Measurements from ENCODE around the gene C16orf95.
A peak's percentile ranks its signal among the peaks of the same experiment; 100 is the strongest.
"Not testable (repeated sequence)": the region's sequence is repeated elsewhere in the genome, so short reads cannot be mapped to it uniquely, and the experiment has no call there.

Gene C16orf95

DNA sequence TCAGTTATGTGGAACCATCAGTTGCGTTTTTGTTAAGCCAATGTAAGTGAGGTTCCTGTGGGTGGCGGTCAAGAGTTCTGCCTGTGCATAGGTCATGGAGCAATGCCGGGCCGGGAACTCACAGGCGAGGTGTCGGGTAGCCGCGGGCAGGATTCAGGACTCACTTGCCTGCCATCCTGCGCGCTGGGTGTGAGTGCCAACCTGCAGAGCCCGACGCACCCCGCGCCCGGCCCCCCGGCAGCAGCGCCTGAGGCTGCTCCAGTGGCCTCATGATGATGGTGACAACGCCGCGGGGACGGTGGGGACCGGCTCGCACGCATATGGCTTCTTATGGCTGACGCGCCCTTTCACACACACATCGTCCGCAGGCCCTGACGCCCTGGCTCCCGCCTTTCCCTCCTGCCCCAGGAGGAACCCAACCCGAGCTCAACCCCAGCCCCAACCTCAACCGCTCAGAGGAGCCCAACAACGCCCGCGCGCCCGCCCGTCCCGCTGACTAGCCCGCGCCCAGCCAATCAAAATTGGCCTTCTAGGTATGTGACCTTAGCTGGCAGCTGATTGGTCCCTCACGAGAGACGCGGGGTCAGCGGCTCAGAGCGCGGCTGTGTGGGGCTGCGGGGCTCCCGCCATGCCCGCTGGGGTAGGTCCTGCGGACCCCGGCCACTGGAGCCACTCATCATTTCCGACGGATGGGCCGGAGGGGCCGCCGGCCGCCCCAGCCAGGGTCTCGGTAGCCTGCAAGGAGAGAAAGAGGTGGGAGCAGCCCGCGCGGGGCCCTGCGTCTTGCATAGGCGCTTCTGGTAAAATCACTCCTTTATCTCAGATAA is at the start of gene C16orf95:
C16orf95 (minus strand) TSS at position 470 of the 827 bp plus-strand sequence; CDS start at position 320, 150 bp downstream.
- DNase-seq = peak; percentile 98

GRCh38 chr16:87366930-87367329 is 49.7 kb upstream of the C16orf95 start:
- no peak for DNase-seq

- DNase-seq = no peak
Observed at GRCh38 chr16:87366288-87366687, 49.1 kb upstream of the C16orf95 start.

DNA sequence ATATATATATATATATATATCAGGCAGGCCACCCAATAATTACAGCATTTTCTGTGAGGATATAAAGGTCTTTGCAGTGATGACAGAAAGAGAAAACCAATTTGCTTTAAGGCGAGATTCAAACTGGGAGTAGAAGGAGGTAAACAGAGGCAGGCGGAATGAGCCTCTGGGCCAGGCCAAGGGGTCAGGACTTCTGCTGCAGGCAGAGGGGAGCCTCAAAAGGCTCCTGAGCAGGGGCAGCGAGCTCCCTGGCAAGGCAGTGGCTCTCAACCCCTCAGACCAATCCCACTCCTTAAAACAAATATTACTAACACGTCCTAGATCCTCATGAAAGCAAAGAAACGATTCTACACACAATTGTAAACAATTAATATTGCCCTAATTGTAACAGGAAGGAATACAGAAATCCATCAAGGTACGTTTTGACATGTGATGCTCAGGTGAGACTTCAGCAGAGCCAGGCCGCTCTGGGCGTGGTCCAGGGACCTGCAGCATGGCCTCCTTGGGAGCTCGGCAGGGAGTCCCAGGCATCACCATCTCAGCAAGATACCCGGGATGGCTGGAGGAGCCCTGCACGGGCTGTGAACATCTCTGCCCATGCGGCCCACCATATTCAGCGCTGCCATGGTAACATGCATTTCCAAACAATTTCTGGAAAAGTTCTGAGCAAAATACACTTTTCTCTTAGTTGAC is 48.0 kb upstream of the C16orf95 start:
- no peak for DNase-seq

- DNase-seq = no peak
Observed at GRCh38 chr16:87363771-87364455, 46.7 kb upstream of the C16orf95 start.

- DNase-seq = not testable (repeated sequence)
Observed at GRCh38 chr16:87362828-87363559, 45.8 kb upstream of the C16orf95 start.

DNA sequence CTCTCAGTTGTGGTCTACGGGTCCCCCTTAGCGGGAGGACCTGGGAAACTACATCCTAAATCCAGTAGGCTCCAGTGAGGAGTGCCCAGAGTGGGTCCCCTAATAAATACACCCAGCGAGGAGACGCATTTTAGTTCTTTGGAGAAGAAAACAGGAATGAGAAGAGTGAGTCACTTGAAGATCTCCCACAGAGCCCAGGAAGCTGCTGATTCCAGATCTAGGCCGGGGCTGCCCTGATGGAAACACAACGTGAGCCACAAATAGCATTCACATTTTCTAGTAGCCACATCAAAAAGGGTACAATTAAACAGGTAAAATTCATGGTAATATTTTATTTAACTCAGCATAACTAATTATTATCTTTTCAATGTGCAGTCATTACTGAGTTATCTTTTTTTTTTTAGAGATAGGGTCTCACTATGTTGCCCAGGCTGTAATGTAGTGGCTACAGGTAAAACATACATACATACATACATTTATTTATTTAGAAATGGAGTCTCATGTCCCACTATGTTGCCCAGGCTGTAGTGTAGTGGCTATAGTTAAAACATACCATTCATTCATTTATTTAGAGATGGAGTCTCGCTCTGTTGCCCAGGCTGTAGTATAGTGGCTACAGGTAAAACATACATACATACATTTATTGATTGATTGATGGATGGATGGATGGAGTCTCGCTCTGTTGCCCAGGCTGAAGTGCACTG is 44.9 kb upstream of the C16orf95 start:
- DNase-seq = no peak

DNA sequence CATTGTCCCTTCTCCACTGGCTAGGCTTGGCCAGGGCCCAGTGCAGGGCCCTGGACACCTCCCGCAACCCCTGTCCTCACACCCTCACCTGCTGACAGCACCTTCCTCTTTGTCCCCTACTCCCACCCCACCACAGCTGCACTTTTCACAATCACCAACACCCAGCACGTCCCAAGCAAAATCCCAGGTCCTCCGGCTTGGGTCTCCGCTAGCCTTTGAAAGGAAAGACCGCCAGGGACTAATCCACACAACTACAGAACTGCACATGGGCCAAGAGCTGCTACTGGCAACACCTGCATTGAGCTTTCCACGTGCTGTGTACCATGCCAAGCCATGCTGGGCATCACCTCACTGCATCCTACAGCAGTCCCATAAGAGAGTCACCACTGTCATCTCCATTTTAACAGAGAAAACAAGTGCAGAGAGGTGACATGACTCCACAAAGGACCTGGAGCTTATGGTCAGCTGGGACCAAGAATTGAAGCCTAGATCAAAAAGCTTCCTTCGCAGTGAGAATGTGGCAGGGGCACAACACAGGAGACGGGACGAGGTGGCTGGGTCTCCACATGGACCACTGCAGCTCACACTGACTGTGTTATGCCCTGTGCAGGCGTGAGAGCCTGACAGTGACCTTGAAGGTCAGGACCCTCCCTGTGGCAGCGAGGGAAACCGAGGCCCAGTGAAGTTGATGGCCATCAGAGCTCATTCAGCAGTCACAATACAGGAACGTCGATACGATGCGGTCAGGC is 43.8 kb upstream of the C16orf95 start:
- DNase-seq = no peak

DNA sequence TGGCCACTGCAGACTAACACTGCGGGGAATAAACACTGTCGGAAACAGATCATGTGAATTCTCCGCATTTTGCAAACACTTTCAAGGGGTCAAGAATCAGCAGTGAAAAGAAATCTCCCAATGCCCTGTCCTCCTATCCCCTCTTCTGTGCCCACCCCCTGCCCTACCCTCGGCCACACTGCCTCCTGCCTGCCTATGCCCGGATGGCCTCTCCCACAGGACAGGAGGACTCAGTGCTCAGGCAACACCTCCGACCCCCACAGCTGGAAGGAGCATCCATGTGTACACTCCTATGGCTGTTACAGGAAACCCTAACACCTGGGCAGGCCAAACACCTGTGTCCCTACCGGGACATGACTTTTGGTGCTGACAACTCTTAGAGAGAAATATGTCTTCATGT is 41.9 kb upstream of the C16orf95 start:
- DNase-seq = no peak

- DNase-seq = no peak
Observed at GRCh38 chr16:87358696-87359095, 41.5 kb upstream of the C16orf95 start.

DNA sequence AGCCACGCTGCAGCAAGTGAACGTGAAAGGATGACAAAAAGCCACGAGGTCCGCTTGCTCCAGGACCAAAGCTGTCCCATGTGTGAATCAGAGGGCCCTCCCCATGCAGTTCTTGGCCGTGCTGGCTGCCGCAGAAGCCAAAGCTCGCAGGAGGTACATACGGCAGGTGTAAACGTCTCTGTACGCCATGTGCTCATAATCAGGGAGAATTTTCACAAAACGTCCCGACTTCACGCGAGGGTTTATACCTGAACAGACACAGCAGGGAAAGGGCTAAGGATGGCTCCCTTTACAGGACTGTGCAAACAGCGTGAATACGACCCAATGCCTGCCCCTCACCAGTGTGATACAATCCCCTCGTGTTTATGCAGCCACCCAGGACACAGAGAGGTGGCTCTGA is 41.1 kb upstream of the C16orf95 start:
- DNase-seq = no peak

DNA sequence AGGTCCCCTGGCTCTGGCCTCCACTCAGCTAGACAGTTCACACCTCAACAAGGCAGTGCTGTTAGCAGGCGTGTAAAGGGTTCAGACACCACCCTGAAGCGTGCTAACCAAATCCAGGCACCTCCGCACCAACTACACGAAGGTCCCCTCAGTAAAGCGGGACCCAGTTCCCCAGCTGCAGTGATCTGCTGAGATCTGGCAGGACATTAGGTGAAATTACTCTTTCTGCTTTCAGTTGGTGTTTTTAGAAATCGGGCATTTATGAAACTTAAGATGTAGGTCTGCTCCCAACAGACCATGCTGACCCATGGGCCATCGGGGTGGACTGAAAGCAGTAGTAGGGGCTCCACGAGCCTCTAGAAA is 39.3 kb upstream of the C16orf95 start:
- no peak for DNase-seq

DNA sequence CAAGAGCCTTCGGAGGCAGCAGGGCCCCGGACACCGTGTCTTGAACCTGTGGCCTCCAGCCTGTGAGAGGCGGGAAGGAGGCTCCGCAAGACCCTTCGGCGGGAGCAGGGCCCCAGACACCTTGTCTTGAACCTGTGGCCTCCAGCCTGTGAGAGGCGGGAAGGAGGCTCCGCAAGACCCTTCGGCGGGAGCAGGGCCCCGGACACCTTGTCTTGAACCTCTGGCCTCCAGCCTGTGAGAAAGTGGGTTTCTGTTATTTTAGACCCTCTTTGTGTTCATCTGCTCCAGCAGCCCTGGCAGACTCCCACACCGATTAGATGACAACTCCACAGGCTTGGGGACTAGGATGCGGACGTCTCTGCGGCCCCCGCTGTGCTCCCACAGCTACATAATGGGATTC is 36.4 kb upstream of the C16orf95 start:
- no peak for DNase-seq

- DNase-seq = no peak
Observed at GRCh38 chr16:87352818-87353217, 35.6 kb upstream of the C16orf95 start.

- DNase-seq = no peak
Observed at GRCh38 chr16:87351320-87351698, 34.1 kb upstream of the C16orf95 start.

GRCh38 chr16:87350681-87351319 is 33.6 kb upstream of the C16orf95 start:
- no peak for DNase-seq

- DNase-seq = no peak
Observed at GRCh38 chr16:87350031-87350430, 32.8 kb upstream of the C16orf95 start.

DNA sequence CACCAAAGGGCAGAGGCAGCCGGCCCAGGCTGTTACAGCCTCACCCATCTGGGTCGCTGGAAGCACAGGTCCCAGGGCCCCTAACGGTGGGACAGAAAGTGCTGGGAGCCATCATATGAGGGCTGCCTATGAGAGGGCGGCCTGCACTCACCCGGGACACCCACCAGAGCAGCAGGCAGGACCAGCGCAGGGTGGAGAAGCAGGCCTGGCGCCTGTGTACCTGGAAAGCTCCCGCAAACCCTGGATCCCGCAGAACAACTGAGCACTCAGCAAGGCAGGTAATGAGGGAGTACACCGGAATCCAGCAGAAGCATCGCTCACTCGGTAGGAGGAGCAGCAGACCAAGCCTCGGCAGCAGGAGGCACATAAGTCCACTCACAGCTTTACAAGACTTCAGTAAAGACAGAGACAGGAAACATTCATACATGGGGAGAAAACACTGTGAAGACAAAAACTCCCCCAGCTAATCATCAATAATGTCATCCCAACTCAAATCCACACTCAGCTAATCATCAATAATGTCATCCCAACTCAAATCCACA is 31.5 kb upstream of the C16orf95 start:
- no peak for DNase-seq

DNA sequence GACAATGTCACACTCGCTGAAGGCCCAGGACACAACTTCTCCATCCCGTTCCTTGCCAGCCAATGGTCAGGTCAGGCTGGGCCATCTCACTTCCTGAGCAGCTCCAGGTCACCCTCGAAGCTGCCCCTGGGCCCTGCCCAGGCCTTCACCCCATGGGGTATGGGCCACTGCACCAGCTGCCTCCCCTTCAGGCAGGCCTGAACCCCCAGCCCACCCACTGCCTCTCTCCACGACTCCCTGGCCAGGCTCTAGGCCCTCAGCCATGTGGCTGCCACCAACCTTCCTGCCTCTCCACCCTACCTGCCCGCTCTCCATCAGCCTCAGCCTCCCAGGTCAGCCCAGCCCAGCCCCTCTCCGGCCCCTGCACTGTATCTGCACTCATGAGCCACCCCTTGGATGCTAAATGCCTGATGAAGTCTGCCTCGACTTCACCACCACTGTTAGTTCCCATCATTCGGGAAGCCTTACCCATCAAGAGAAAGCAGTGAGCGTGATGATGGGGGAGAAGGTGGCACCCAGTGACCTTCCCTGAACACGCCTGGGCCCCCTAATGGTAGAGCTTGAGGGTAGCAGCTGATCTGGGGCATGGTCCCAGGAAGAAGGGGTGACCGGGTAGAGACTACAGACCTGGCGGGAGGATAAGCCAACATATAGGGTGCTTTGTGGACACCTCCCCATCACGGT is 30.9 kb upstream of the C16orf95 start:
- DNase-seq = no peak

- DNase-seq = no peak
Observed at GRCh38 chr16:87346517-87347060, 29.4 kb upstream of the C16orf95 start.

Measured in stimulated activated CD8-positive, alpha-beta memory T cell treated with anti-CD3 and anti-CD28 coated beads, Interleukin-4, amount 100 ng/mL, for 48 hours (primary cell).